Measurements from ENCODE around the gene RBM7.

DNA sequence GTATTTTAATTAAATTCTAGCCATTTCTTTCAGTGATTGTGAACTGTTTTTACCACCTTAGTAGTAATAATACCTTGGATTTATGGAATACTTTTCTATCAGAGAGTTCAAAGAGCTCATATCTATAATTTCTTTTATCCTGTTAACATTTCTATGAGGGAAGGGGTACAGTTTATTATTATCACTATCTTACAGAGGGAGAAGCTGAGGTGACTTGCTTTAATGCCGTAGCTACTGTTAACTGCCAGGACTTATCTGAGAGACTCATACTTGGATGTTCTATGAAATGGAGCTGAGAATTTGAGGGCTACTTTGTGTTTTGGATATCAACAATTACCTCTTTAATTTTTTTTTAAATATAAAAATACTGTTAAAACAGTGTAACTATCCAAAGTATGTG lies 42.1 kb downstream of the RBM7 start:
- TF ChIP-seq EZH2phosphoT487 (IDR thresholded peaks at IDR 0.05; ENCODE audit: insufficient read depth, low read depth), result no peak
- no peak for TF ChIP-seq EZH2 (IDR thresholded peaks at IDR 0.05; ENCODE audit: insufficient read depth, poor library complexity, severe bottlenecking)

Data from GM23248 (cell line).